Stimulated activated CD8-positive, alpha-beta memory T cell treated with anti-CD3 and anti-CD28 coated beads, Interleukin-15, amount 100 ng/mL, for 1 hour (primary cell): ENCODE measurements around the gene RHNO1.

Experiments used
- DNase-seq: peaks from one replicate; pipeline ENCODE4 v3.0.0-alpha.2; 2020; ENCODE audit warnings: low read depth

Gene RHNO1

DNA sequence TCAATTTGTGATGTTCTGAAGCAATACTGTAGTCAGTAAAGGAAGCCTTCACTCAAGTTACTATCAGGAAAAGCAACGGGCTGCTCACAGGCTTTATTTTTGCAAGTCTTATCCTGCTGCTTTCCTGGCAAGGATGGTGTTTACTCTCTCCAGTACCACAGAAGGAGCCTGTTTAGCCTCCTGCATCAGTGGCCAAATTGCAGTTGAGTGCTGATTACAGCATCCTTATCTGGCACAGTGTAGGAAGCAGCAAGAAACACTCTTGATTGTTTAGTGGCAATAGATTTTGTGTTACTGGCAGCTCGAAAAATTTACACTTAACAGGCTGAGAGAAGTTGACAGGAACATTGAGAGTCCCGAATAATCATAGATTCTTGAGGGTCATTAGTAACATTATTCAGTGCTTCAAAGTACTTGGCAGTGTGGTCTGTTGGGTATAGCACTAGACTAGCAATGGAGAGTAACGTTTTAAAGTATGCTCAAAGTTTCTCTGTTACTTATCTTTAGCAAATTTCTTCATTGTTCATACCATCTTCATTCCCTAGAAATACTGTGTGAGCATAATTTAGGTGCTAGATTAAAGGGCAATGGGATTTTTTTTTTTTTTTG is 25.4 kb downstream of the RHNO1 start:
- no peak for DNase-seq

DNA sequence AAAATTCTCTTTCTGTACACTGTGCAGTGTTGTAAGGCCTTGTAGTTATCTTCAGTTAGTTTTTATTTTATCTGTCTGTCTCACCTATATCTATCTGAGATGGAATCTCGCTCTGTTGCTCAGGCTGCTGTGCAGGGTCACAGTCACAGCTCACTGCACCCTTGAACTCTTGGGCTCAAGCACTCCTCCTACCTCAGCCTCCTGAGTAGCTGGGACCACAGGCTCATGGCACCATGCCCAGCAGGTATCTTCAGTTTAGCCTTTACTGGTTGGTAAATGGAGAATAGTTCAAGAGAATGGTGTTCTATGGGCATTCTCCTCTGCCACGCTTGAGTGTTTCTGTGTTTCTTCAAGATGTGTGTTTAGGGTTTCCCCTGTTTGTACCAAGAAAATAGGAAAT is 27.2 kb downstream of the RHNO1 start:
- no peak for DNase-seq

GRCh38 chr12:2912216-2912575 is 35.2 kb downstream of the RHNO1 start:
- DNase-seq, result no peak

GRCh38 chr12:2919249-2919648 is 42.2 kb downstream of the RHNO1 start:
- DNase-seq, result no peak

GRCh38 chr12:2922329-2922728 is 45.3 kb downstream of the RHNO1 start:
- DNase-seq, result no peak

- no peak for DNase-seq
Observed at GRCh38 chr12:2923057-2923456, 46.0 kb downstream of the RHNO1 start.

DNA sequence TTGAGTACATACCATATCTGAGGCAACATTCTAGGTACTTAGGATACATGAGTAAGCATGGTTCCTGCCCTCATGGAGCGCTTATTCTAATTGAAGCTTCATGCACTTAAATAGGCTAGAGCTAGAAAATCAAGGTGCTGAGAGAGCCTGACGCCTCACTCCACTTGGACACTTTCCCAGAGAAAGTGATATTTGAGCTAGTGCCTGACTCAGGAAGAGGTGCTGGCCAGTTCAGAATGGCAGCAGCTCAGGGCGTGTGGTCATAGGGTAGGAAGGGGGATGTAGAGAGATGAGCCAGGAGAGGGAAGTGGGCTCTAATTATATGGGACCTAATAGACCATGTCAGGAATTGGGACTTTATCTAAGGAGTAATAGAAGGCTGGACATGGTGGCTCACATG is 47.0 kb downstream of the RHNO1 start:
- DNase-seq, result no peak

- DNase-seq, result no peak
Observed at GRCh38 chr12:2925322-2925995, 48.4 kb downstream of the RHNO1 start.

GRCh38 chr12:2930865-2931264 is 53.8 kb downstream of the RHNO1 start:
- no peak for DNase-seq

- no peak for DNase-seq
Observed at GRCh38 chr12:2933586-2933985, 56.6 kb downstream of the RHNO1 start.

DNA sequence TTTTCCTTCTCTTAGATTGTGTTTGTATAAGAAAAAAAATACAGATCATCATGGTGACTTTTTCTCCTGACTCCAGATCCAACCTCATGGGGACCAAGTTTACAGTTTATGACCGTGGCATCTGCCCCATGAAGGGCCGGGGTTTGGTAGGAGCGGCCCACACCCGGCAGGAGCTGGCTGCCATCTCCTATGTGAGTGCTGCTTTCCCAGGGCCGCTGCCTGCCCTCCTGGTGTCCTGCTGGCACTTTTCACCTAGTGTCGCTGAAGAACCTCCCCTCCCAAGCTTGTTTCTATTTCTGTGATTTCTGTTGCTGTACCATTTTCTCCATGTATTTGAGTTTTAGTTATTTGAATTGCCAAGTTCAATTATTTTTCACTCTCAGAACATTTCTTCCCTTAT is 57.3 kb downstream of the RHNO1 start:
- no peak for DNase-seq

- no peak for DNase-seq
Observed at GRCh38 chr12:2936301-2936700, 59.3 kb downstream of the RHNO1 start.

- no peak for DNase-seq
Observed at GRCh38 chr12:2937500-2937899, 60.5 kb downstream of the RHNO1 start.
